Fibroblast of lung (primary cell): ENCODE measurements around the gene HDAC4. TPM values are rescaled to one million over a fixed set of nuclear protein-coding genes. Genes with fewer than 3 reads are reported as not detected.

Experiments
- DNase-seq, 2 donors: peaks; one replicate each; pipeline versions ENCODE4 v3.0.0 to v3.0.0-alpha.2; 2010; ENCODE audit warnings: low read depth in 2 of 2
- H2AFZ ChIP-seq: 2 replicates; pipeline ENCODE4 v1.5.1; 2012; ENCODE audit warnings: low read length, control low read depth, inconsistent platforms
- H3K27ac ChIP-seq: 2 replicates; pipeline ENCODE4 v1.5.1; 2011; ENCODE audit warnings: low read length, control low read depth; ENCODE audit not compliant: insufficient read depth
- H3K27me3 ChIP-seq: 2 replicates; pipeline ENCODE4 v1.5.1; 2011; ENCODE audit warnings: mild to moderate bottlenecking, low read length; ENCODE audit not compliant: control insufficient read depth, insufficient read depth
- H3K36me3 ChIP-seq: 2 replicates; pipeline ENCODE4 v1.5.1; 2011; ENCODE audit warnings: low read length; ENCODE audit not compliant: control insufficient read depth, insufficient read depth
- H3K4me1 ChIP-seq: 2 replicates; pipeline ENCODE4 v1.5.1; 2011; ENCODE audit warnings: low read length; ENCODE audit not compliant: control insufficient read depth, insufficient read depth; ENCODE audit errors: extremely low read depth
- H3K4me2 ChIP-seq: 2 replicates; pipeline ENCODE4 v1.5.1; 2011; ENCODE audit warnings: low read length, control low read depth; ENCODE audit not compliant: insufficient read depth; ENCODE audit errors: extremely low read depth
- H3K4me3 ChIP-seq, 4 experiments: fragments of 200-600 bp in 1 of 4; sonication (generic) in 1 of 4; replicated peaks in 1 of 4; 2 replicates each; pipeline ENCODE4 v1.5.1; 2011 to 2016; ENCODE audit warnings: low read length in 4 of 4, low read depth in 3 of 4, mild to moderate bottlenecking in 3 of 4, control low read depth in 2 of 4, inconsistent platforms in 1 of 4, mixed read lengths in 1 of 4; ENCODE audit not compliant: insufficient read depth in 1 of 4; ENCODE audit errors: control extremely low read depth in 1 of 4
- H3K79me2 ChIP-seq: 2 replicates; pipeline ENCODE4 v1.5.1; 2012; ENCODE audit warnings: mild to moderate bottlenecking, low read length, inconsistent platforms; ENCODE audit not compliant: control insufficient read depth, insufficient read depth
- H3K9ac ChIP-seq: 2 replicates; pipeline ENCODE4 v1.5.1; 2011; ENCODE audit warnings: mild to moderate bottlenecking, low read length, control low read depth; ENCODE audit not compliant: insufficient read depth
- H3K9me3 ChIP-seq: 2 replicates; pipeline ENCODE4 v1.5.1; 2012; ENCODE audit warnings: low read depth, low read length; ENCODE audit not compliant: control insufficient read depth, insufficient read depth
- H4K20me1 ChIP-seq: 2 replicates; pipeline ENCODE4 v1.5.1; 2011; ENCODE audit warnings: low read length; ENCODE audit not compliant: control insufficient read depth, insufficient read depth; ENCODE audit errors: extremely low read depth
- CTCF ChIP-seq, 2 donors: IDR thresholded peaks in 1 of 2; conservative IDR thresholded peaks in 1 of 2; 1 replicate in 1 of 2; 2 replicates in 1 of 2; pipeline ENCODE4 v1.5.1; 2011 to 2012; ENCODE audit warnings: low read length in 2 of 2, control low read depth in 1 of 2, inconsistent platforms in 1 of 2, low read depth in 1 of 2, mild to moderate bottlenecking in 1 of 2
- EZH2 ChIP-seq: IDR thresholded peaks from 2 replicates; pipeline ENCODE4 v1.5.1; 2012; ENCODE audit warnings: low read length, control low read depth, mild to moderate bottlenecking; ENCODE audit errors: missing control alignments
- polyA plus RNA-seq, 2 donors: library from polyadenylated mRNA; depleted of rRNA in 1 of 2; stranded (reverse) in 1 of 2; unstranded in 1 of 2; fragments of >200 nt; gene quantifications; 2 replicates each; pipeline ENCODE4 v1.2.1, GENCODE V29; 2011 to 2012; ENCODE audit warnings: missing spikeins in 1 of 2
- total RNA-seq: library from RNA; depleted of rRNA; stranded (reverse); fragments of >200 nt; gene quantifications from 2 replicates; pipeline ENCODE4 v1.2.1, GENCODE V29; 2014

HDAC4 gene
- total and polyA plus RNA-seq, 2 donors (not counting 1 experiment from before 2014, with no cell fraction given) = 7.4 to 19.8 TPM

- DNase-seq = no peak
- no peak overlapping the region for H3K27ac ChIP-seq
- peaks cover 33% of the 10 kb centered on the region for H3K4me1 ChIP-seq
- H3K36me3 ChIP-seq = no peaks in the 10 kb centered on the region
- no peak overlapping the region for H3K9ac ChIP-seq
- H3K27me3 ChIP-seq = no peaks in the 10 kb centered on the region
- no peaks in the 10 kb centered on the region for H3K9me3 ChIP-seq
- H3K4me2 ChIP-seq = no peak overlapping the region
- H2AFZ ChIP-seq = no peak overlapping the region
- no peaks in the 10 kb centered on the region for H4K20me1 ChIP-seq
- H3K79me2 ChIP-seq = peaks cover 4% of the 10 kb centered on the region
- no peak overlapping the region for H3K4me3 ChIP-seq
- TF ChIP-seq CTCF (conservative IDR thresholded peaks at IDR 0.05 in 1 of 2, IDR thresholded peaks at IDR 0.05 in 1 of 2; ENCODE audit: low read depth in 1 of 2, low read length in 2 of 2) (no peak), EZH2 (no peak)
Measured at GRCh38 chr2:239276851-239277250, 124.0 kb downstream of the HDAC4 start.

GRCh38 chr2:239275847-239276831 lies 124.7 kb downstream of the HDAC4 start:
- Histone ChIP-seq H2AFZ (no peak overlapping the region), H3K4me3 (peak overlapping the region in 1 of 4 experiments; percentile 33), H3K79me2 (peaks cover 4% of the 10 kb centered on the region), H3K27me3 (no peaks in the 10 kb centered on the region), H3K4me2 (peak overlapping the region; percentile 87), H3K36me3 (no peaks in the 10 kb centered on the region), H3K27ac (peak overlapping the region; percentile 99), H3K9me3 (no peaks in the 10 kb centered on the region), H4K20me1 (no peaks in the 10 kb centered on the region), H3K4me1 (peaks cover 33% of the 10 kb centered on the region), H3K9ac (peak overlapping the region; percentile 69)
- no peak for TF ChIP-seq EZH2
- TF ChIP-seq CTCF (conservative IDR thresholded peaks at IDR 0.05 in 1 of 2, IDR thresholded peaks at IDR 0.05 in 1 of 2; ENCODE audit: low read depth in 1 of 2, low read length in 2 of 2) = no peak
- peak; percentile 52 to 79 for DNase-seq

GRCh38 chr2:239275044-239275685 lies 125.7 kb downstream of the HDAC4 start:
- Histone ChIP-seq H3K4me3 (peak overlapping the region in 3 of 4 experiments; percentile 17 to 33 (median 28)), H3K4me1 (peaks cover 31% of the 10 kb centered on the region)
- DNase-seq = peak; percentile 98

More at GRCh38 chr2:239275044-239275685, 125.7 kb downstream of the HDAC4 start:
- peak overlapping the region; percentile 99 for H3K27ac ChIP-seq
- no peaks in the 10 kb centered on the region for H4K20me1 ChIP-seq
- peak overlapping the region; percentile 69 for H3K9ac ChIP-seq
- H3K27me3 ChIP-seq = no peaks in the 10 kb centered on the region
- no peaks in the 10 kb centered on the region for H3K9me3 ChIP-seq
- H2AFZ ChIP-seq = no peak overlapping the region
- peak overlapping the region; percentile 87 for H3K4me2 ChIP-seq
- H3K36me3 ChIP-seq = no peaks in the 10 kb centered on the region
- H3K79me2 ChIP-seq = peaks cover 4% of the 10 kb centered on the region
- TF ChIP-seq EZH2 = no peak
- TF ChIP-seq CTCF (conservative IDR thresholded peaks at IDR 0.05 in 1 of 2, IDR thresholded peaks at IDR 0.05 in 1 of 2; ENCODE audit: low read depth in 1 of 2, low read length in 2 of 2) = no peak
